Ovary (tissue), 3 donors: ENCODE data around the gene ALDH3B1.

Experiments
- EP300 ChIP-seq: sonication (generic); formaldehyde crosslinking; IDR thresholded peaks from one replicate; pipeline ENCODE4 v1.6.1; 2017; ENCODE audit warnings: antibody characterized with exemption
- POLR2A ChIP-seq: fragments of 450-650 bp; IDR thresholded peaks from one replicate; pipeline ENCODE4 v1.6.1; 2017; ENCODE audit warnings: antibody characterized with exemption, mild to moderate bottlenecking, moderate library complexity
- TF ChIP-seq, protein P1 (sequence below), 3 donors: fragments of 450-650 bp in 2 of 3; fragments of 200-600 bp in 1 of 3; IDR thresholded peaks; one replicate each; pipeline versions ENCODE4 v1.5.1 to v1.8.0; 2016 to 2022; ENCODE audit warnings: antibody characterized with exemption in 3 of 3, mild to moderate bottlenecking in 1 of 3
- donor health status: DM: no; HTN: no; CAD: no.

DNA sequence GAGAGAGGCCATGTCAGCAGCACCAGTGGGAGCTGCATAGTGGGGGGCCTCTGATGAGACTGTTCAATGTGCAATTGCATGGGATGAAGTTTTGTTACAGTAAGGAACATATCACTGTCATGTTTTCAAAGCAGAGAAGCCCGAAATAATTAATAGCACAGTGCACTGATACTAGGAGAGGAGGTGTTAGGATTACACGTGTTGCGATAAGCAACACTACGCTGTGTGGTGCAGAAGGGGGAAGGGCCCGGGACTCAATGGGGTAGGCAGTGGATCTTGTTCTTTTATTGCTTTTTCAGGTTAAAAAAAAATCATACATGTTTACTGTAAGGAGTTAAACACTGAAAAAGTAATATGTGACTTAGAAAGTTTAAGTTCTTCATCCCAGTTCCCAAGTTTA is 57.9 kb downstream of the ALDH3B1 start:
- TF ChIP-seq, protein P1, sequence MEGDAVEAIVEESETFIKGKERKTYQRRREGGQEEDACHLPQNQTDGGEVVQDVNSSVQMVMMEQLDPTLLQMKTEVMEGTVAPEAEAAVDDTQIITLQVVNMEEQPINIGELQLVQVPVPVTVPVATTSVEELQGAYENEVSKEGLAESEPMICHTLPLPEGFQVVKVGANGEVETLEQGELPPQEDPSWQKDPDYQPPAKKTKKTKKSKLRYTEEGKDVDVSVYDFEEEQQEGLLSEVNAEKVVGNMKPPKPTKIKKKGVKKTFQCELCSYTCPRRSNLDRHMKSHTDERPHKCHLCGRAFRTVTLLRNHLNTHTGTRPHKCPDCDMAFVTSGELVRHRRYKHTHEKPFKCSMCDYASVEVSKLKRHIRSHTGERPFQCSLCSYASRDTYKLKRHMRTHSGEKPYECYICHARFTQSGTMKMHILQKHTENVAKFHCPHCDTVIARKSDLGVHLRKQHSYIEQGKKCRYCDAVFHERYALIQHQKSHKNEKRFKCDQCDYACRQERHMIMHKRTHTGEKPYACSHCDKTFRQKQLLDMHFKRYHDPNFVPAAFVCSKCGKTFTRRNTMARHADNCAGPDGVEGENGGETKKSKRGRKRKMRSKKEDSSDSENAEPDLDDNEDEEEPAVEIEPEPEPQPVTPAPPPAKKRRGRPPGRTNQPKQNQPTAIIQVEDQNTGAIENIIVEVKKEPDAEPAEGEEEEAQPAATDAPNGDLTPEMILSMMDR (IDR thresholded peaks at IDR 0.05), result no peak
- TF ChIP-seq POLR2A (no peak), EP300 (no peak)
